HG03045 (cell line): ENCODE measurements around the gene COBL.

Source experiments
- ATAC-seq: cut with Tn5 transposase; IDR thresholded peaks from one replicate; pipeline ENCODE4 v1.9.1; 2021; ENCODE audit warnings: mild to moderate bottlenecking, moderate library complexity; ENCODE audit not compliant: unreplicated experiment

Gene COBL

DNA sequence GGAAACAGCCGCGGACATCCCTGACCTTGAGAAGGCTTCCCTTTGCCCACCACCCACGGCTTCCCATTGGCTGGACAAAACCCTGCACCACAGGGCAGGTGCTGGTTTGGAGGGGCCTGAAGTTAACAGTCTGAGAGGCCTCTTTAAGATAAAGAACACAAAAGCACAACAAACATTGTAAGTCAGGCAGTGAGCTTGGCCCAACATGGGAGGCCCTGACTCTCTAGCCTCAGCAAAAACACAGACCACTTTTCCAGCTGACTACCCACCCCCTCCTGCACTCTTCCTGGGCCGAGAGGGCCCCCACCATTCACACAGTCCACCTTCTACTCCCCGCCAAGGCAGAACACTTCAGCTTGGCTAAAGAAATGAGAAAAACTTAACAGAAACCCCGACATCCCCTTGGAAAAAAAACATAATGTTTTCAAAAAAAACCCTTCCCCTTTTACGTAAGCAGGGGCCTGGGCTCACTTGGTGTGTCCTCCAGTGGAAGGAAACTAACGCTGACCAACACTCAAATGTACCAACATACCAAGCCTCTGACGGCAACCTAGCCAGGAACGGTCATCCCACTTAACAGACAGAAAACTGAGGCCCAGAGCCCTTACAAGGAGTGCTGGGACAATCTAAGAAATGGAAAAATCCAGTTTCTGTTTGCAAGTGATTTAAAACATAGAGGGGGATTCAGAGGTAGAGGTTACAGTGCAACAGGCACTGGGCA is 80.9 kb downstream of the COBL start:
- no peak for ATAC-seq

DNA sequence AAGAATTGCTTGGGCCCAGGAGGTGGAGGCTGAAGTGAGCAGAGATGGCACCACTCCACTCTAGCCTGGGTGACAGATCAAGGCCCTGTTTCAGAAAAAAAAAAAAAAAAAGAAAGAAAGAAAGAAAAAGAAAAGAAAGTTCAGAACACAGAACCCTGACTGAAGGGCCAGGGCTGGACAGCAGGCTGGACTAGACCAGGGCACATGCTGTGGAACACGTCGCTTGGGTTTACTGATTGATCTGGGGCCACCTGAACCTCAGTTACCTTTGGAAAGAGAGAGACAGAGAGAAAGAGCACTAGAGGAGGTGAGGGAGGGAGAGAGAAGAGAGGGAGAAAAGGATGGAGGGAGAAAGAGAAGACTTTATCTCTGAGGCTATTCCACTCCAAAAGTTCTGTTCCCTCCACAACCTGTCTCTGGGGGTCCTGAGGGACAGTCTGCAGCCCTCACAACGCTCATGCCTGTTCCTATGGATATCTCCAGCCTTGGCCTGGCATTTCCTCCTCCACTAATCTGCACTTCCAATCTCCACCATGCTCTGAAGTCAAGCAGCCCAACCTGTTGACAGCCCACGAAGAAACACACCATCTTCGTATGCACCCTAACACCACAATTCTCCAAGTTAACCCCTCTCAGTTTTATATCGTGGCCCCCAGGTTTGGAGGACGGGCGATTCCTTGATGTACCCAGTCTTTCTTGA is 81.8 kb downstream of the COBL start:
- no peak for ATAC-seq

DNA sequence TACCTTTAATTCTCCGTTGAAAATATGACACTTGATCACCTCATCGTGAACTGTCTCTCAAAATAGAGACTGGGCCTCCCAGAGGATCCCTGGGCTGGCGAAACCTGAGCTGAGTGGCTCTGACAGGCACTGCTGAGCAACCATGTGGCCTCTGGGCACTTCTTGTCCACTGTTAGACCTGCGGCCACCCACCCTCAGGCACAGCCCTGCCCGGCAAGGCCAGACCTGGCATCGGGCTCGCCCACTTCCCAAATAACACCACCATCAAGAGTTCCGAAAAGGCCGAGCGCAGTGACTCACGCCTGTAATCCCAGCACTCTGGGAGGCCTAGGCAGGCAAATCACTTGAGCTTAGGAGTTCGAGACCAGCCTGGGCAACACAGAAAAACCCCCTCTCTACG is 82.5 kb downstream of the COBL start:
- ATAC-seq, result no peak

DNA sequence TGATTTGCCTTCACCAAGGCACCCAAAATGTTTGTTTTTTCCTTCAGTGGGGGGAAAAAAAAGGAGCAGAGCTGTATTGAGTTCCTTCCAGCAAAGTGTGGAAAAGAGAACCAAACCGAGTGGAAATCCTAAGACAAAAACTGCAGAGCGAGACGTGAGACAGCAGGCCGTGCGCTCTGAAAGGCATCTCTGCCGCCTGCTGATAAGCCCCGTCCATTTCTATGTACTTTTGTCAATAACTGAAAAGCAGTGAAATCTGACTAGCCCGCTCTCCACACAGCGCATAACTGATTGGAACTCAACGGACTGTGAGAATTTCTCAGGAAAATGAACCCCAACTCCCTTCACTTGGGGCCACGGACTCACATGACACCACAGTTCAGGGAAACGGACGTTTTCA is 83.2 kb downstream of the COBL start:
- no peak for ATAC-seq

DNA sequence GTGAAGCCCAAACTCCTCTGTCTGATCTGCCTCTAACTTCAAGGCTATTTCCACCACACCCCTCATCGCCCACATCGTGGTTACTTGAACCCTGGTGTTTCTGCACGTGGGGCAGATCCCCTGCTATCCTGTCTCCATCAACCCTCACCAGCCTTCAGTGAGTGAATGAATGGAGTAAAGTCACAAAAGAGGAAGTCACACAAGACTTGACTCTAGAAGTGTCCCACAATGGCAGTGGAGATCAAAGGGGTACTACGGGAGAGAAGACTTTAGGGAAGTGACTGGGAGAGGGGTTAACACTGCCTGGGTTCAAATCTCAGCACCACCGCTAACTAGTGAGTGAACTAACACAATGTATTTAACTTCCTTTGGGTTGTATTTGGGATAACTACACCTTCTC is 85.9 kb downstream of the COBL start:
- ATAC-seq, result no peak

DNA sequence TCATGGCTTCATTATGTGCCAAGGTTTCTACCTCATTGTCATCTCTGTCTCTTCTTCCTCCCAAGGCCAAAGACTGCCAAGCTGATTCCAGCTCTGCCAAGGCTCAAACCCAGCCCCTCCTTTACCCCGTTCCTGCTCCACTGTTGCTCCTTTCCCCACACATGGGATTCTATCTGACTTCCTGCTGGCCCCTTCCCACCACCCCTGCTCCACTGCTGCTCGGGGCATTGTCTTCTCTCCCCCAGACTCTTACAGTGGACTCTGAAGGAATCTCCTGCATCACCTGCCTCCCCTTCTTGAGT is 86.3 kb downstream of the COBL start:
- no peak for ATAC-seq

DNA sequence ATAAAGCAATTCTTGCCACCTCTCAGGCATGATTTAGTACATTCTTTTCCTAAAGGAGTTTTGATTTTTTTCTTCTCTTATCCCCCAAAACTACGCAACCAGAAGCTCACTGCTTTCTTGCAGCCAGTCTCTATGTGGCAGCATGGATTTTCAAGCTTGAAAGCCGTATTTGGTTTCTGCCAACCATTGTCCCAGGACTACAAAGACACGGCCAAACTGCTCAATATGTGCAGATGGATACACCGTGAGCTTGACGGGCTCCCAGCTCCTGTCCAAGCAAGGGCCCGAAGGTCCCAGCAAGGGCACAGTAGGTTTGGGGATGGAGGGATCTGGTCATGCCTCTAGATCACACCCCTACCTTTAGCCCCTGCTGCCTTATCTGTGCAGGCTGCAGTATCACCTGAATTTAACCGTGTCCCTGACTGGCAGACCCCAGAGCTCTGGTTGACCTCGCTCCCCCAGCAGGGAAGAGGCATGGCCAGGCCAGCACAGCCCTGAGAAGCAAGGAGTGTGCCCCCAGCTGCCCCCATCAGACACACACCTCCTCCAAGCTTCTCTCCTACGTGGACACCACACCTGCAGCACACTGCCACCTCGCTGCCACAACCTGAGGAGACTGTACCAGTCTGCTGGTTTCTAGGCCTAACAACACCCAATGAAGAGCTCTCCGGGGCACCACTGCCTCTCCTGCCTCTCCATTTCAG is 86.8 kb downstream of the COBL start:
- ATAC-seq, result no peak

DNA sequence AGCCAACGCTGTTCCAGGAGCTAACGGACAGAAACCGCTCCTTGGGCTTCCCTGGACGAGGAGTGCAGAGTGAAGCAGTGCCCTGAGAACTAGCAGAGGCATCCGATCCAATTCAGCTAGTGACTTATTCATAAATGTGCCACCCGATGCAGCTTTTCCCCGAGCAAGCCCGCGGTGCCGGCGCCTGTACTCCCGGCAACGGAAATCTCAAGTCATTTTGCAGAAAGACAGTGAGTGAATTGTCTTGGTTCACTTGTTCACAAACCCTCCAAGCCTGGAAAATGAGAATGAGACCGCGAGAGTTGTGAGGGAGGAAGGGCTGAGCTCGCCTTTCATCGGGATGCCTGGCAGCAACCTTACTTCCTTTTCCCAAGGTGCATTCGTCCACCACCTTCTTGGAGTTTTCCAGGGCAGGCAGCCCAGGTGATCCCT is 87.5 kb downstream of the COBL start:
- no peak for ATAC-seq

DNA sequence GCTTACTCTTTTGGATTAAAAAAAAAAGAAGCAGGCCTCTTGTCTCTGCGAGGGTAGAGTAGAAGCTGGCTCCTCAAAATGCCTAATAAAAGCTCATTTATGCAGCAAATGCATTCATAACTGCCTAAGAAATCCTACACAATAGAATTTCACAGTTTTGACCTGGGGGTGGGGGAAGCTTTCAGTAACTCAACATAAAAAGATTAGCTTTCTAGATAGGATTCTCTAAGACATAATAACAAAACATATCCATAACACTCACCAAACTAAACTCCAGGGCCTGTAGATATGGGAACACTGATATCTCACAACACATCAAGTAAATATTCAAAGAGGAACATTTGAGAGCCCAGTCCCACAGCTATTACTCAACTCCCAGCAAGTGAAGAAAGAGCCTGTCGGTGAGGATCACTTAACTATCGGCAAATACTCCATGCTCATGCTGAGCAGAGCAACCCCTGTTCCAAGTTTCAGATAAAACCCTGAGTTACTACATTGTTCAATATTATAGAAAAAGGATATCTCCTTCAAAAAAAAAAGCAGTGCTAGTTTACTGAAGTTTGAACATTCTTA is 88.1 kb downstream of the COBL start:
- no peak for ATAC-seq

DNA sequence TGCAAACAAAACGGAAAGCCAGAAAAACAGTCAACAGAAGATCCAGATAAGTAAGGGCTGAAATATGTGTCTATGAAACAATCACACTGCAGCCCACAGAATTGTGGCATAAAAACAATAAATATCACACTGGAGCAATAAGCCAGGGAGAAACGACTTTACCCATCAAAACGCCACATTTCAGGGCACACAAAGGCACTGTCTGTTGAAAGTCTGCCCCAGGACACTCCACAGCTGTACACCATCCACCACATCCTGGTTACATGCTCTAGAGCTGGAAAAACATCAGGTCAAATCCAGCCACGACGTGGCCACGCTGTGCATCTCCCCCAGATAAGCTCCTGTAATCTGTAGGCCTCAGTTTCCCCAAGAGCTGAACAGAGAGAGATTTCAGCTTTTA is 88.7 kb downstream of the COBL start:
- no peak for ATAC-seq

DNA sequence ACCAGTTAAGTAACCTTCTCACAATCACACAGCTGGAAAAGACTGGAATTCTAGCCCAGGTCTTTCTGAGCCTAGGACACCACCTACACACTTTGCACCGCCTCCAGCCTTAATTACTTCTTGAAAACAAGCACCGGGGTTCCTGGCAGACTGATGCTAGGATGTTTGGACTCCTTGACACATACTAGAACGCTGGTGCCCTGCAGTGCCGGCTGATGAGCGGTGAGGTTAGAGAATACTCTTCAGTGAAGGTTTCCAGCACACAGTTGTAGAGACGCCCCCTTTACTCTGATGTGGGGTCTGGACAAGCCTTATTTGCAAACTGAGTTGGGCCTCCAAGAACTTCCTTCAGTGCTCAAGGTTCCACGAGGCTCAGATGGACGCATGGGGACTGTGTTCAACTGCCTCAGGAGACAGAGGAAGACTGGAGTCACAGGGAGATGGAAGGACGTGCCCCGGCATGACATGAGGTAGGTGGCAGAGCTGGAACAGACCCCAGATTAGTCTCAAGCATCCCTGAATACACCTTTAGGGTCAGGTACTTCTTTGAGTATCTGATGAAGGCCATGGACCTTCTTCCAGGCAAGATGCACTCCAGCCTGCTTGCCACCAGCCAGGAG is 89.6 kb downstream of the COBL start:
- no peak for ATAC-seq

DNA sequence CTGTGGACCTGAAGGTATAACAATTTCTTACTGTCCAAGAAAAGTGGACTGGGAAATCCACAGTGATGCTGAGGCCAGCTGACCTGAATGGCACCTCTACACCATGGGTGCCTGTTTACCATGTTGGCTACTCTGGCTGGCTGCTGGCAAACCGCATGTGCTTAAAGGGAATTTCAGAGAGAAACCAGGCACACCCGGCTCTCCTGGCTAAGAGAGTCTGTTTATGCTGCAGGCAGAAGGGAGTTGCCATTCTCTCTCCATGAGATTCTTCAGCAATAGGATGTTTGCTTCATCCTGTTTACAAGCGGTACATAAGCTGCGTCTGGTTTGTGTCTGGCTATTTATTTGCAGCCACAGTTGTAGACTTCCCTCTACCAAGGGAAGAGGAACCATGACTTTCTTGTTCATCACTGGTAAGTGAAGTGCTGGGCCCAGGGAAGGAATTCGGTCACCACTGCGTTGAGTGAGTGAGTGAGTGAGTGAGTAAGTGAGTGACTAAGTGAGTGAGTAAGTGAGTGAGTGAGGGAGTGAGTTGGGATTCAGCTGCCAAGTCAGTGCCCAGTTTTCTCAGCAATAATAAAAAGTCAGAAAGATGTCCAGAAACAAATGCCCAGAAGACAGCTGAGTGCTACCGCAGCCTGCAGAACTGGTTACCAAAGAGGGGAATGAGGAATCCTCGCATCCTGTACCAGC is 90.4 kb downstream of the COBL start:
- no peak for ATAC-seq

DNA sequence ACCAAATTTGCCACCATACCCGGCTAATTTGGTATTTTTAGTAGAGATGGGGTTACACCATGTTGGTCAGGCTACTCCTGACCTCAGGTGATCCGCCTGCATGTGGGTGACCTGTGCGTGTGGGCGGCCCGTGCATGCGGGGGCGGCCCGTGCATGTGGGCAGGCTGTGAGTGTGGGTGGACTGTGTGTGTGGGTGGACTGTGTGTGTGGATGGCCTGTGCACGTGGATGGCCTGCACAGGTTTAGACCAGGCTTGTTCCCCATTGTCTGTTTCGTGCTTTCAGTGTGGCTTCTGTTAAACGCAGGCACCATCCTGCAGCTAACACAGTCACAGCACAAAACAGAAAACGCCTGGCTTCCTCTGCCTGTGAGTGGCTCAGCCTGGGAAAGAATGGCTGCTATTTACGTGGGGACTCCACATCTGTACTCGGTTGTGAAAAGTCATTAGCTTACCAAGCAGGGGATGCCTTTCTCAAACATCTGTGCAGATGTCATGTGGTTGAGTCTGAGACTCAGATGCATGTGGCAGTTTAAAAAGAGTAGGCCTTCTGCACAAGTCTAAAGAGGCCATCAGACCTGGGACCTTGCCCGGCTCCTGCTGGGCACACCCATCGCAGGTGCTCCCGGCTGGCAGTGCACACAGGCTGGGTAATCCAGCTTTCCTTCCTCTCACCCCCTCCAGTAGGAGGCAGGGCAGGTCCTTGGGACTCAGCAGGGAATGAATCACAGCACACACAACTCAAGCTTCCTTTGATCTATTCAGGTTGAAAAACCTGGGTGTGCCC is 91.6 kb downstream of the COBL start:
- ATAC-seq, result no peak

DNA sequence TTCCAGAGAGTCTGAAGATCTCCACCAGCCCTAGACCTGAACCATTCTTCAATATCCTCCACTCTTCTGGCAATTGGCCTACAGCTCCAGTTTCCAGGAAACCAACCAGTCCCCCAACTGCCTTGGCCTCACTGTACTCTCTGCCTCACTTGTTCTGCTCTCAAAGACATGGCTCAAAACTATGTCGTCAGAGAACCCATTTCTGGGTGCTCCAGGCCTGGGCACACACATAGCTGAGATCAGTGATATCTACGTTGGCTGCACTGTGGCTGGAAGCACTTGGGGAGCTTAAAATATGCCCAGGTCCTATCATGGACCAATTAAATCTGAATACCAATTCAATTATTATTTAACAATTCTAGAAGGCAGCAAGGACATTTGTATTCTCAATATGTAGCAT is 93.1 kb downstream of the COBL start:
- no peak for ATAC-seq

DNA sequence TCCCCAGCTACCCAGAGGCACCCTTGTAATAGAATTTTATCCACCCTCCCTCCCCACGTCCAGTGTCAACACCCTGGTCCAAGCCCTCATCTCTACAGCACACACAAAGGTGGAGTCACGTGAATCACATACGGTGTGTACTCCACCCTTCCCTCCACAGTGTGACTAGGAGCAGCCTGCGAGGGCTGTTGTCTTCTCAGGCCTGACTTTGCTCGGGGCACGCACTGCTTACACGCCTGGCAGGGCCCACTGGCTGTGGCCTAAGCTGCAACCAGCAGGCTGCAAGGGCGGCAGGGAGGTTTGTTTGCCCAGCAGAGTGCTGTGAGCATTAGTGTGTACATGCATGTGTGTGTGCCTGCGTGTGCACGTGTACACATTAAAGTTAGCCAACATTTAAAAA is 93.7 kb downstream of the COBL start:
- no peak for ATAC-seq

DNA sequence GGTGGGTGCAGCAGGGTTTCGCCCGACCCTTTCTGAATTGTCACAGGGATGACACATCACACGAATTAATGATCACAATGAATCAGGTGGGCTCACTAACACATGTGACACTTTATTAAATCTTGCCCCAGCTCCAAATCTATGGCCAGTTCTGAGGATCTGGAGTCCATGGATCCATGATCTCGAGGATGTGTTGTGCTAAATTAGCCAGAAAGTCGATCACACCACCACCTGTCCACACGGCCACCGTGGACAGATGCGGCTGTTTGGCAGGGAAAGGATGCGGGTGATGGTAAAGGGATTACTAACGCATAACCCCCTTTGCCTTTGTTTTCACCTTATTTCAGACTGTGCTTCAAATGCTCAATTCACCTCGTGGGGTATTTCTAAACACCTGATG is 96.4 kb downstream of the COBL start:
- ATAC-seq, result no peak

DNA sequence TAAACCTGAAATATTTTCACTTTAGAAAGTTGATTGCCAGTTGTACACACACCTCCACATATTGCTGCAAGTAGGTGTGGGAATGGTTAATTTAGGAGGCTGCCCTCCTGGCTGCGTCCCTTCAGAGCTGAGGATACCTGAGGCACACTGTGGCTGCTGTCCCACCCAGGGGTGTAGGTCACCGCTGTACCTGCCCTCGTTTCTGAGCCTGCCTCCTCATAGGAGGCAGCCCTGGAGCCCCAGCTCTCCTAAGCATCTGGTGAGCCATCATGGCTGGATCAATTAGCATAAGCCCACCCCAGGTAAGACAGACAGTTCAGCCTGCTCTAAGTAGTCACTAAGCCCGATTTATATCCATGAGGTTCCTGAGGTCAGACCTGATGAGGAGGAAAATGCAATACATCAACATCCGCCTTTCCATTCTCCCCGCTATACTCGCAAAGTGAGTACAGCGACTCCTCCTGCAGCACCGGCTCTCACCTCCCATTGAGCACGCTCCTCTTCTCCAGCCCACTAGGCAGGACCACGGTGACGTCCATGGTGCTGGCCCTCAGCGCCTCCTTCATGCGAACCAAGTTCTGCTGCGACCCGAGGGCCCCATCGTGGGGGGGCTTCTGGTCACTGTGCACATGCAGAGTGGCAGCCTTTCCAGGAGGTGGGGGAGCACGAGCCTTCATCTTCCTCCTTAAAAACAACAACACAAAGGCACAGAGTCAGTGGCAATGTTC is 97.2 kb downstream of the COBL start:
- no peak for ATAC-seq

DNA sequence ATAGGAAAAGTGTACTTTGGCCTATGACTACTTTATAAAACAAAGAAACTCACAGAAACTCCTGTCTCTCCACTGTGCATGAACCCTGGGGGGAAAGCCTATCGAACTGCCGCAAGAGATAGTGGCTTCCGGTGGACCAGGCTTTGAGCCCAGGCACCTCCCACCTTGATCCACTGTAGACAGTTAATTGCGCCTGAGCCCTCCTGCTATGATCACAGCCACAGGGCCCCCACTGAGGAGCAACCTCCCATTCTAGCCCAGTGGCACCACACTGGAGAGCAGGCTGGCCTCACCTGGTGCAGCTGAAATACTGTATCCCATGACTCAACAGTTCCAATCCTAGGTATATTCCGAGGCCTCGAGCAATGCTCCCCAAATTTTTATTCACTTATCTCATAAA is 98.8 kb downstream of the COBL start:
- no peak for ATAC-seq

DNA sequence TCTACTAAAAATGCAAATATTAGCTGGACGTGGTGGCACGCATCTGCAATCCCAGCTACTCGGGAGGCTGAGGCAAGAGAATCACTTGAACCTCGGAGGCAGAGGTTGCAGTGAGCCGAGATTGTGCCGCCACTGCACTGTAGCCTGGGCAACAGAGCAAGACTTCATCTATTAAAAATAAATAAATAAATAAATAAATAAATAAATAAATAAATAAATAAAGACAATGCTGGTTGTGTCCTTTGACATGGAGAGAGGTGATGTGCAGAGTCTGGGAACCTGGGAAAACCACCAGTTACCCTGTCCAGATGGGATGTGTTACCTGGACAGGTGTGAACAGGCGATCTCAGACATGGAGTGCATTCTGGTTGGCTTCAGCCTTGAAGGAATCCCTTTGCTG is 102.5 kb downstream of the COBL start:
- ATAC-seq, result no peak

DNA sequence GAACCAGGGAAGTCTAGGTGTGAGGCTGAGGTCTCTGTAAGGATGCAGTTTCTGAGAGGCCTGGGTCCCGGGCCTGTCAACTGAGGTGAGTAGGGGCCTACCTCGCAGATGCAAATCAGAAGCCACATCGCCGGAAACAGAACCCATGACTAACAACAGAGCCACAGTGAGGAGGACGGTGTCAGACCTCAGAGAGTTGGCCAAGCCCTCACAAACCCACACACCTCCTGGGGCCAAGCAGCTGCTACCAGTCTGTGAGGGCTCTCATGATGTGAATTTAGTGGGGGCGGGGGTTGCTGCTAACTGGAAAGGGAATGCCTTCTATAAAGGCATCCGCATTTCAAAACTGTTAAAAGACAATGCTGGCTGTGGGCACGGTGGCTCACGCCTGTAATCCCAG is 103.0 kb downstream of the COBL start:
- no peak for ATAC-seq
